Embryonic facial prominence (tissue), 1 donor: ENCODE results near the gene FBXO4.
"Not testable (repeated sequence)": the region's sequence is repeated elsewhere in the genome, so short reads cannot be mapped to it uniquely, and the experiment has no call there.

Experiments used
- DNase-seq: peaks from one replicate; pipeline ENCODE4 v3.0.0-alpha.2; 2016; ENCODE audit errors: extremely low spot score

The FBXO4 gene

DNA sequence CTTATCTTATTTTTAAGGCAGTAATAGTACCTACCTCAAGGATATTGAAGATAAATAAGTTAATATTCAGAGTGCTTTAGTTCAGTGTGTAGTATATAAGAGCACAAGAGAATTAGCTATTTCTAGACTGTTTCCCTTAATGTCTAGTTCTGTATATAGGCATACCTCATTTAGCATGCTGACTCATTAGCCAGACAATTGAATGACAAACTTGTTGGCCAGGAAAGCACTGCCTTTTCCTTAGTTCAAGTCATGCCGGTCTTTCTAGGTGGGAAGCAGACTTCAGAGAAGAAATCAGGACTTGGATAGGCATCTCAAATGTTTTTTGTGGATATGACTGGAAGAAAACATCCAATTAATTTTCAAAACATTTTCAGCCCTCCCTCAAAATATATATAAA lies 3.2 kb upstream of the FBXO4 start:
- no peak for DNase-seq

DNA sequence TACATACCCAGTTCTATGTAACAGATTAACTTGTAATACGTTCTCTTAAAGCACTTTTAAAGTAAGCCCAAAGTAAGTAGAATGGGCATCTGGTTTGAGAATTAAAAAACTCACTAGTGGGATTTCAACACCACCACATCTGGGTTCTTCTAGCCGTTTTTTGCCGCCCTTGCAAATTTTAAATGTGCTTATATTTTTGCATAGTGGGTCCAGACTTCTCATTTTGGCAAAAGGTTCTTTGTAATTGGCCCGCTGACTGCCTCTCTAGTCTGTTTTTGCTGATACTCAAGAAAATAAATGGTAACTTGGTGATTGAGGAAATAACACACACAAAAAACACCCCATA lies 582 bp upstream of the FBXO4 start:
- DNase-seq: no peak

DNA sequence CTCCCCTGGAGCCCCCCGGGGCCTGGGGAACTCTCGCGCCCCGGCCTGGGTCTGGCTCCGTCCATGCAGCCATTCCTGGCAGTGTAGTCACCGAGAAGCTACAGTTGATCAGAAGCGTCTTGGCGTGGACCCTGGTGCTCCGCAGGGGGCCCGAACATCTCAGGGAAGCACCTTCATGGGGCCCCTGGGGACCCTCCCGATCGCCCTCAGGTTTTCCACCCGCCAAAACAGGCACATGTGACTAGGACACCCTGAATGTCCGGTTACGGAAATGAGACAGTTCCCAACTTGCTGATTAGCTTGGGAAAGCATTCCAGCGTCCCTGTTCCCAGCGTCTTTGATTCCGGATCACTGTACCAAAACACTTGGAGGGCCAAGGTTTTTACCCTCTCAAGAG lies 472 bp downstream of the FBXO4 start:
- DNase-seq: no peak

DNA sequence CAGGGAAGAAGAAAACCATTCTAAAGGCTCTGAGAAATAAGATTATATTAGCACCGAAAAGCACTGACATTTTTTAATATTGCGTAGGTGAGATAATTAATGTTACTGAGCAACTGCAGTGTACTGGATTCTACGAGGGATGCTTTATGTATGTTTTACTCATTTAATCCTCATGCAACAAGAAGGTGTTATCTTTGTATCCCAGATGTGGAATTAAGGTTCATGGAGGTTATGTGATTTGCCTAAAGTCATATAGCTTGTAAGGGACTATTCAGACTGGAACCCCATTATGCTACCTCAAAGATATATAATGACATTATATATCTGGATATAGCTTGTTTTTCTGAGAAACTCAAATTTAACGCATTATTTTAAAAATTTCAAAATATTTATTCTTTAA lies 2.5 kb downstream of the FBXO4 start:
- no peak for DNase-seq

DNA sequence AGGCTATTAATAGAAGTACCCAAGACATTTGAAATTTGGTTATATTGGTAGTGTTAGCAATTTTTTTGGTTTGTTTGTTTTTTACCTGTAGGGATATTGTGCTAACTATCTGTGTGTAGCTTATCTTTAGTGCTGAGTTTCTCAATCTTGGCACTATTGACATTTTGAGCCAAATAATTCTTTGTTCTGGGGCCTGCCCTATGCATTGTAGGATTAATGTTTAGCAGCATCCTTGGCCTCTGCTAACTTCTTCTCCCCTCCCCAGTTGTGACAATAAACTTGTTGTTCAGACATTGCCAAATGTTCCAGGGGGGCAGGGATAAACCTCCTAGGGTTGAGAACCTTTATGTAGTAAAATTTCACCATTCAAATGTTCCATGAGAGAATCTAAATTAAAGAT lies 4.0 kb downstream of the FBXO4 start:
- no peak for DNase-seq

DNA sequence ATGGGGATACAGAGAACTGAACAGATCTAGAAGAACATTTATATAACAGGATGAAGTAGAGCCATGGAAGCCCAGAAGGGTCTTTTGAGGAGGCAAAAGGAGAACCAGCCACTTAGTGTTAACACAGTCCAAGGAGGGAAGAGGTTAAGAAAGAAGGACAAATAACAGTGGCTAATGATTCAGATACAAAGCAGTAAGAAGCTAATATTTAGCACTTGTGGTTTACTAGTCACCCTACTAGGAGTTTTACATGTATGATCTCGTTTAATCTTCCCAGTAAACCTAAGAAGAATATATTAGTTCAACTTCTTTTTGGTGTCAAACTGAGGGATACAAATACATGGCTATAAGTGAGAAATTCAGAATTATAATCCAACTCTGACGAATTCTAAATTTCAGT lies 7.7 kb downstream of the FBXO4 start:
- no peak for DNase-seq

DNA sequence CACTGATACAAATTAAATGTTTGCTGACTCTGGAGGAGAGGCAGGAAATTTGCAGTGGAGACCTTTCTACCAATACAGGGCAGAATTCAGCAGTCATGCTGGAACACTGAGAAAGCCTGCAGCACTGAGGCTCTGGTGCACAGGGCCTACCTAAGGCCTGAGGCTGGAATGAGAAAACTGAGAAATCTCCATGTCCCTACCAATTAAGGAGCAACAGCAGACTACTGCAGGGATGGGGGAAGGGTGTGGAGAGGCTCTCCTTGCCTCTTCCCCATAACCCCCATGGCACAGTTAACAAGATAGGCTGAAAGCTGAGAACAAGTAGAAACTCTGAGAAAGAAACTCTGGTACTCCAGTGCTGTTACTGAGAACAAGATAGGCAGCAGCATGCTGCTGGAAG lies 10.5 kb downstream of the FBXO4 start:
- no peak for DNase-seq

DNA sequence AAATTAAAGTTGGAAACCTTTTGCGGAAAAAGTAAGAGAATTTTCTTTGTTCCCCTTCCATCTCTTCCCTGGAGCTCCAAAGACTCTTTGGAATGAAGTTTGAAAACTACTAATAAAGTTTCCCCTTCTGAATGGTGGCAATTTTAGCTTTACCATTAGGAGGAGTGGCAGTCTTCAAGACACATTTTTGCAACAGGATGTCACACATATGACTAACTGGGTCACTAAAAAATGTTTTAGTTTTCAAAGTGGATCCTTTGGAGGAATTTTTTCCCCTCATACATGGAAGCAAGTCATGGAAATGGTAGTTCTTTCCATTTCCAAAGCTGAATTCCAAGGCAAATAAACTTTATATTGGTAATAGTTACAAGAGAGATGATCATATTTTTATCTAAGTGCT lies 15.6 kb downstream of the FBXO4 start:
- no peak for DNase-seq

DNA sequence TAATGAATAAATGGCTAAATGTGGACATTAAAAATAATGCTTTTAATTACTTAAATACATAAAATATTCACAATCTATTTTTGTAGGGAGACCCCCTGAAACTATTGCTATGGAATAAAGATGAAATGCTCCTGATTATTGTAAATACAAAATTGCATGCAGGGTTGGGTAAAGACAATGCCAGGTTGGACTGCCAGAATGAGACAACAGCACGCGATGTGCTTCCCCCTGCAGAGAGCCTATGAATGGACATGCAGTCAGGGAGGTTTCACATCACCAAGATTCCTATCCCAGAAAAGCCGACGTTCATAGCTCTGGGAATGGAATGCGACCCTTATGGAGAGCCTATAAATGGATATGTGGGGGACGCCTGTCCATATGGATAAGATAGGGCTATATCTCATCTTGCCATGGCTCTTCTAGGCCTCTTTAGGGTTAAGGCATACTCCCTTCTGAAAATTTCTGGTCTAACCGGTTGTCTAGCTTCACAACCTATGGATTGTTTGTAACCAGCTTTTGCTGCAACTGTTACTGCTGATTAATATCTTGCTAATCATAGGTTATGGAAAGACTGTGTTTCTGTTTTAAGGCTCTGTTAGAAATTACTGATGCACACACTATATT lies 20.4 kb downstream of the FBXO4 start:
- not testable (repeated sequence) for DNase-seq

DNA sequence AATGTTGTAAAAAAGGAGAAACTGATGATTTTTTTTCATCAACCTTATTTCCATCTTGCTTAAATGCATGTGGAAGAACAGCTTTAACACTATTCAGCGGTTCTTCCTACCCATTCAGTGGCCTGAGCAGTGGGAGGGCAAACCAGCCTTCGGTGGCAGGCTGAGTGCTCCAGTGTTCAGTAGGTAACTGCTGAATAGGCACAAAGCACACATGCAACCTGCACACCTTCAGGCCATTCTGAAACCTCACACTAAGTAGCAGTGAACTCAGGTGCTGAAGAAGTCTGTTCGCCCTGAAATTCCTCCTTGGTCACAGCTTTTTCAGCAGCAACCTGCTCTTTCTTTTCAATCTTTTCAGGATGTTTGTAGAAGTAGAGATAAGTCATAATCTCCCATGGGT lies 26.1 kb downstream of the FBXO4 start:
- DNase-seq: no peak

DNA sequence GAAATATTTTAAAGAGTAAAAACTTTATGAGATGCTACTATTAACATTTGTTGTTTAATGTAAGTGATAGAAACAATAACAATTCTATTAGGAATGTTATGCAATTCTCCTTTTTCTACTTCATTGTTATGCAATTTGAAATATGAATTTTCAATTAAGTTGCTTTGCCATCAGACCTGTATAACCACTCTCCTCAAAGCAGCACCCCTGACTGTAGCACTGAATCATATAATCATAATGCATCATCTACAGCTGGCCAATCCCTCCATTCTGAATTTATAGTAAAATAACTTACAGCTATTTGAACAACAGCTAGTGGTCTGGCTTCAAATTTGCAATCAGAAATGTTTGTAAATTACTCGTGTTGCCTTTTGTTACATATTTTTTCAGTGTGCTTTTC lies 29.2 kb downstream of the FBXO4 start:
- no peak for DNase-seq

DNA sequence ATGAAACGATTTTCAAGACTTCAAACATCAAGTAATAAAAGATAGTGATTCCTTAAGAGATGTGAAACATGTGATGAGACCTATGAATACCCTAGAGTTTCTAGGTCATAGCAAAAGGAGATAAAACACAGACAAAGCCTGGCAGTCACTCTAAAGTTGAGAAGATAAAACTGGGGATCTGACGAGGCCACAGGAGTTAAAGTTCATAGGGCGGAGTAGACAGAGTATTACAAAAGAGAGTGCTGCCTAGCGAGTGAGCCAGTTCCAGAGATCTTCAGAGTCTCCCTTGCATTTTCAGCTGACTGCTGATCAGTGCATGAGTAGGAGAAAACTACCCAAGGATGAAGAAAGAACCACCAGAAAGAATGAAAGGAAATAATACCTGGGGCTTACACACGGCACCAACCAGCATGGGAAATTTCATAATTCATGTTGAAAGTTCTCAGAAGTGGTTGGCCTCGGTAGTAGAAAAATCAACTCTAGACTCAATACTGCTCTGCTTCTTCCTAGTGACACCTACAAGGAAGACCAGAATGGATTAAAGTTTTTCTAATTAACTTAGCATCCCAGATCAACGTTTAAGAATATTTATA lies 30.4 kb downstream of the FBXO4 start:
- DNase-seq: no peak

DNA sequence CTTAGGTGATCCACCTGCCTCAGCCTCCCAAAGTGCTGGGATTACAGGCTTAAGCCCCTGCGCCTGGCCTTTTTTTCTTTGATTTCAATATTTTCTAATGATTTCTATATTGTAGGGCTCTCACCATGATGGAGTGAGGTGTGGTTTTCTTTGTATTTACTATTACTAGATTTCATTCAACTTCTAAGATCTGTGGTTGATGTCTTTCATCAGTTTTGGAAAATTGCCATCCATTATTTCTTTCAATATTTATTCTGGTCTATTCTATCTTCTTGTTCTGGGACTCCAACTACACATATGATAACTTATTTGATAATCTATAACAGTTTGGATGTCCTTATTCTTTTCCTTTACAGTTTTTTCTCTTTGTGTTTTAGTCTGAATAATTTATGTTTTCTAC lies 31.9 kb downstream of the FBXO4 start:
- DNase-seq: no peak

DNA sequence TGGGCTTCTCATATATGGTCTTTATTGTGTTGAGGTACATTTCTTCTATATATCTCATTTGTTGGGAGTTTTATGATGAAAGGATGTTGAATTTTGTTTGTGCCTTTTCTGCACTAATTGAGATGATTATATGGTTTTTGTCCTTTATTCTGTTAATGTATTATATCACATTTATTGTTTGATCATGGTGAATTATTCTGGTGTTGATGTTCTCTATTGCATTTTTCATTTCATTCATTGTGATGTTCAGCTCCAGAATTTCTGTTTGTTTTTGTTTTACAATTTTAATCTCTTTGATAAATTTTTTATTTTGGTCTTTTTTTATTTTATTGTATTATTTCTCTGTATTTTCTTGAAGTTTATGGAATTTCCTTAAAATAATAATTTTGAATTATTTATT lies 35.4 kb downstream of the FBXO4 start:
- DNase-seq: no peak

DNA sequence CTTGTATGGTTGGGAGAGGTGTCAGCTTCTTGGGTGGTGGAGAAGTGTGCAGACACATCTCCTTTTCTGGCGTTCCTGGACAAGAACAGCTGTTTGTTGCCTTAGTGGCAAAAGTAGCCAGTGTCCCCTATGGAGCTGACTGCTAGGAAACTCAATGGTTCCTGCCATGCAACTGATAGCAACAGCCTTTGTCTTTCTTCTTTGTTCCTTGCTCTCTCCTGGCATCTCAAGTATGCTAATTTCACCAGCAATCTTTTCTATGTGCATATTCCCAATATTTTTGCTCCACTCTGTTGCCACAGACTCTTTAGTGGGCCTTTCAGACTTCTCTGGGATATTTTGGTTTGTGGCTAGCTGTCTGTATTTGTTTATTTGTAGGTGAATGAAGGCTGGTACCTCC lies 36.7 kb downstream of the FBXO4 start:
- DNase-seq: no peak

DNA sequence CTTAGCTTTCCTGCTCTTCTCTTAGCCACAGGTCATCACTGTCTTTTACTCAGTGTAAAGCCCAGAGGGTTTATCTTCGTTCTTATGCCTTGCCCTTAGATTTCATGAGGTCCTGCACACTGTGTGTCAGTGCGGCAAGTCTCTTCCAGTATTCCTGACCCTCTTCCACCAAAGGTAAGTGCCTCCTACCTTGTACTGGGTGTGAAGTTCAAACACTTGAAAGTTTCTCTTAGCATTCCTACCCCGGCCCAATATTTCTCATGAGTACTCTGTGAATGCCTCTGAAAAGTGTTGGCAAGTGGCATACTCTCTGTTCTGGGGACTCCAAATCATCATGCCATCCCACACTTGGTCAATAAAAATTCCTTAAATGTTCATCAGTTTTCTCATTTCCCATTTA lies 37.4 kb downstream of the FBXO4 start:
- DNase-seq: no peak

DNA sequence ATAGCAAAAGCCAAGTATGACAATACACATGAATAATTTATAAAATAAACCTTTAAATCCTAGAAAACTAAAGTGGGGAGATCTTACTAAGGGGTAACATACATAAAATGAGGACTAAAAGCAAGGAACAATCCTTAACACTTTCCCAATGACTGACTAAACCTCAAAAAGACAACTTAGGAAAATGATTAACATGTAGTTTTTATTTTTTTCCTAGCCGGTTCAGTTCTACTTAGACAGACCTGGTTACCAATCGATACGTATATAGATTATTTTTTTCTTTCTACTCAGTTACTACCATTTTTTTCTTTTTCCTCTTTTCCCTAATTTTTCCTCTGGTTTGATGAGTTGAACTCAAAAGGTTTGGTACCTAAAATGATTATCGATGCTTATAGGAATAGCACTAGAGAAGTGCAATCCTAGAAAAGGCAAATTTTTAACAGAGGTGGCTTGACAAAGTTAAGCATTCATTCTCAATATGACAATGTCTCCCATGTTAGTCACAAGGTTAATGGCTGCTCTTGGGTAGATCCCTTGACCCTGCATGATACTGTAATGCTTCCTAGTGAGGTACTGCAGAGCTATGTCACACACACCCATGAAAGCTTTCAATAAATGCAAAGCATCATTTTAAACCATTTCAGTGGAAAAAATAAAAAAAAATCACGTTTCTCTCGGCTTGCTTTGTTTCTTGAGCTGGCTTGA lies 41.5 kb downstream of the FBXO4 start:
- no peak for DNase-seq

DNA sequence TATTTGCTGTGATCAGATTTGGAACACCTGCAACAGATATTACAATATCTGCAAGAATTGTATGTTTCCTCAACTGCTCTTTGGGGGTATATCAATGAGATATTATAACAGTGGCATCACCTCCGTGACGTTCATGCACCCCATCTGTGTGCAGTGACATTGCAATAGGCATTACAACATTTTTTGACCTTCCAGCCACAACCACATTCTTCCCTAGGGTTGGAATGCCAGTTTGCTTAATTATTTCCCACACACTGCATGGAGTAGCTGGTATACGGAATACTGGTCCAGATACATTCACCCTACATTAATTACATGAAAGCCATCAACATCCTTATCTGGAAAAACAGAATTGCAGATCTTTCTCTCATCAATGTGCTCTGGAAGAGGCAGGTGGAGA lies 42.3 kb downstream of the FBXO4 start:
- no peak for DNase-seq

DNA sequence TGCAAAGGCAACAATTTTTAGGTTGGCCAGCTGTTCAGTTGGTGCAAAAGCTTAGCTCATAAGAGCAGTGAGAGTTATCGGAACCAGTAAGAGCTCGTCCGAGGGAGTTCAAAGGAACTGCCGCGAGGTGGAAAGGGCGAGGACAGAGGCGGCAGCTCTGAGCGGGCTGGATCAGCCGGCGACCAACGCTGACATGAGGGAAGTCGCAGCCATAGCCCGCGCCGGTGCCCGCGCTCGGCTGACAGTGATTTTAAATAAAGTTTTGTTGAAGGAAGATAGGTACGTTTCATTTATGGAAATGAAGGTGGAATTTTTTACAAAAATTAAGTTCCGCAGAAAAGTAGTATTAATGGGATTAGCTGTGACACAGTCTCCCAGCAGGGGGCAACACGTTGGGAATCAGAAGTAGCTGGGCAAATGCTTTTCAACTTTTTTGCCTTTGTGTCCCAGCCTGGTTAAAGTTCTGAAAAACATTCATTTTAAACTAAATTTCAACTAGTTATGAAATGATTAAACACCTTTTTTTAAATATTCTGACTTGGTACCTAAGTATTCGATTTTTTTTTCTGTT lies 43.2 kb downstream of the FBXO4 start:
- DNase-seq: no peak

DNA sequence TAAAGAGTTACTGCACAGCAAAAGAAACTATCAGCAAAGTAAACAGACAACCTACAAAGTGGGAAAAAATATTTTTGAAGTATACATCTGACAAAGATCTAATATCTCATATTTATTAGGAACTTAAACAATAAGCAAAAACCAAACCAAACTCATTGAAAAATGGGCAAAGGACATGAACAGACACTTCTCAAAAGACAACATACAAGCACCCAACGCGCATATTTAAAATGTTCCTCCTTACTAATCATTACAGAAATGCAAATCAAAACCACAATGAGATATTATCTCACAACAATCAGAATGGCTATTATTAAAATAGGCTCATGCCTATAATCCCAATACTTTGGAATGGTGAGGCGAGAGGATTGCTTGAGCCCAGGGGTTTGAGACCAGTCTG lies 48.0 kb downstream of the FBXO4 start:
- DNase-seq: no peak

DNA sequence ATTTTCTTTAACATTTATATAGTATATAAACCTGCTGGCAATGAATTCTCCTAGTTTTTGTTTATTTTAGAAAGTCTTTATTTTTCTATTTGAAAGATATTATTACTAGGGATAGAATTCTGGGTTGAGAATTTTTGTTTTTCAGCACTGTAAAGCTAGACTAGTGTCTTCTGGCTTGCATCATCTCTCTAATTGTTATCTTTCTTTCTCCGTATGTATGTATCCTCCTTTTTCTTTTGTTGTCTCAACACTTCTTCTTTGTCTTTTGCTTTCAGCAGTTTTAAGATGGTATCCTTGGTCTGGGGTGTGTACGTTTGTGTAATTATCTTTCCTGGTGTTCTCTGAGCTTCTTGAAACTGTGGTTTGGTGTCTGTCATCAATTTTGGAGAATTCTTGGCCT lies 48.8 kb downstream of the FBXO4 start:
- no peak for DNase-seq

DNA sequence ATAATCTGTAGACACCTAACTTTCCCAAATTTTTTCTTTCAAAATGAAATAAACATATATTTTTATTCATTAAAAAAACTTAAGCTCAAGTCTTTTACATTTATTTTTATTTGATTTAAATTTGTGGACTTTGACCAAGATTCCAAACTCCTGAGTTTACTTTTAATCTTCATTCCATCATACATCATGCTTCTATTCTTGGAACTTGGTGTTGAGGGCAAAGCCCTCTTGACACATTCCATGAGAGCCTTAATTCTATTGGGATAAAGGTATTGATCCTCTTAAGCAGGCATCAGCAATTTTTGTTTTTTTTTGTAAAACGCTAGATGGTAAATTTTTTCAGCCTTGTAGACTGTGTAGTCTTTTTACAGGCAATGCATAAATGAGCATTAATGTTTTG lies 53.6 kb downstream of the FBXO4 start:
- no peak for DNase-seq

DNA sequence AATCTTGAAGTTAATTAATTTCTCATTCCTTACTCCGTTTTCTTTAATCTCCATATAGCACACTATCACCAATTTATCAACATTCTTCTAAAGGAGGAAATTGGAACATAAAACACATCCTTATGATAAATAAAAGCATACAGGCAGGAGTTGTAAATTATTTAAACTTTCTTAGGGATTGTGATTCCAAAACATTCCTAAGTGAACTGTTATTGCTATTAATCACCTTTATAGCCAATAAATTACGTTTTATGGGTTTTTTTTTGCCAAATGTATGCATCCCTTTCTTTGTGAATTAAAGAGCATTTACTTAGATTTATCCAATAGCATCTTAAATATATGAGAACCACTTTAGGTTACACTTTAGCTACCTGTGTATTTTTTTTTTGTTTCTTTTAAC lies 55.3 kb downstream of the FBXO4 start:
- no peak for DNase-seq
